Ecto neural progenitor cell (in vitro differentiated cells): ENCODE results near the gene KLK7.
"Not testable (repeated sequence)": the region's sequence is repeated elsewhere in the genome, so short reads cannot be mapped to it uniquely, and the experiment has no call there.

Experiments
- DNase-seq: peaks from one replicate; pipeline ENCODE4 v3.0.0-alpha.2; 2018; ENCODE audit warnings: low spot score

Gene KLK7

GRCh38 chr19:51010066-51010795 lies 26.5 kb upstream of the KLK7 start:
- no peak for DNase-seq

GRCh38 chr19:51009061-51009891 lies 25.6 kb upstream of the KLK7 start:
- no peak for DNase-seq

- no peak for DNase-seq
Observed at GRCh38 chr19:51007488-51007887, 23.8 kb upstream of the KLK7 start.

GRCh38 chr19:51006406-51006805 lies 22.7 kb upstream of the KLK7 start:
- DNase-seq: no peak

GRCh38 chr19:51005248-51005647 lies 21.5 kb upstream of the KLK7 start:
- DNase-seq: no peak

GRCh38 chr19:51003316-51003715 lies 19.6 kb upstream of the KLK7 start:
- DNase-seq: no peak

- peak; percentile 91 for DNase-seq
Observed at GRCh38 chr19:51002542-51003311, 19.0 kb upstream of the KLK7 start.

- DNase-seq: peak; percentile 64
Observed at GRCh38 chr19:51002089-51002532, 18.4 kb upstream of the KLK7 start.

- no peak for DNase-seq
Observed at GRCh38 chr19:51001515-51001914, 17.8 kb upstream of the KLK7 start, which contains the start of gene KLK8. KLK8 (minus strand) TSS chr19:51001604; CDS start chr19:51001167, 437 bp downstream.

- DNase-seq: peak; percentile 63
Observed at GRCh38 chr19:51000981-51001380, 17.3 kb upstream of the KLK7 start.

GRCh38 chr19:51000426-51000825 lies 16.7 kb upstream of the KLK7 start:
- no peak for DNase-seq

- no peak for DNase-seq
Observed at GRCh38 chr19:50998686-50999085, 15.0 kb upstream of the KLK7 start.

GRCh38 chr19:50998061-50998460 lies 14.3 kb upstream of the KLK7 start:
- no peak for DNase-seq

- DNase-seq: no peak
Observed at GRCh38 chr19:50994129-50994528, 10.4 kb upstream of the KLK7 start.

GRCh38 chr19:50992666-50993035 lies 8.9 kb upstream of the KLK7 start:
- no peak for DNase-seq

GRCh38 chr19:50984416-50984815 lies 699 bp upstream of the KLK7 start:
- DNase-seq: not testable (repeated sequence)

GRCh38 chr19:50982186-50982585 lies 1.5 kb downstream of the KLK7 start:
- DNase-seq: no peak

GRCh38 chr19:50981587-50982146 lies 2.0 kb downstream of the KLK7 start:
- no peak for DNase-seq

GRCh38 chr19:50980208-50980607 lies 3.5 kb downstream of the KLK7 start:
- DNase-seq: no peak

- DNase-seq: no peak
Observed at GRCh38 chr19:50979758-50980157, 4.0 kb downstream of the KLK7 start.

- no peak for DNase-seq
Observed at GRCh38 chr19:50978772-50979390, 4.8 kb downstream of the KLK7 start.

- DNase-seq: no peak
Observed at GRCh38 chr19:50977626-50978025, 6.1 kb downstream of the KLK7 start.
